CD4-positive, alpha-beta T cell treated with Interleukin-2 at 100 ng/mL for 4 hours (primary cell): ENCODE data around the gene VPS11.
"Not testable (repeated sequence)": the region's sequence is repeated elsewhere in the genome, so short reads cannot be mapped to it uniquely, and the experiment has no call there.

Source experiments
- DNase-seq: peaks from one replicate; pipeline ENCODE4 v3.0.0-alpha.2; 2020; ENCODE audit warnings: low spot score

Gene VPS11

GRCh38 chr11:119038884-119039283 is 28.7 kb upstream of the VPS11 start:
- no peak for DNase-seq

- DNase-seq = not testable (repeated sequence)
These were observed 28.1 kb upstream of the VPS11 start for GRCh38 chr11:119039471-119039870.

- DNase-seq = no peak
These were observed 25.6 kb upstream of the VPS11 start for GRCh38 chr11:119041821-119042514.

- no peak for DNase-seq
These were observed 24.7 kb upstream of the VPS11 start for GRCh38 chr11:119042927-119043326.

- DNase-seq = no peak
These were observed 22.9 kb upstream of the VPS11 start for GRCh38 chr11:119044708-119045107.

- no peak for DNase-seq
These were observed 21.1 kb upstream of the VPS11 start for GRCh38 chr11:119046489-119046888.

- DNase-seq = no peak
These were observed 20.4 kb upstream of the VPS11 start for GRCh38 chr11:119047205-119047604.

GRCh38 chr11:119048644-119049043 is 19.0 kb upstream of the VPS11 start:
- no peak for DNase-seq

- DNase-seq = no peak
These were observed 18.5 kb upstream of the VPS11 start for GRCh38 chr11:119049081-119049480.

GRCh38 chr11:119051440-119052162 is 16.0 kb upstream of the VPS11 start:
- DNase-seq = peak; percentile 35

GRCh38 chr11:119052163-119052814 is 15.3 kb upstream of the VPS11 start:
- no peak for DNase-seq

- no peak for DNase-seq
These were observed 13.2 kb upstream of the VPS11 start for GRCh38 chr11:119054418-119054817.

- no peak for DNase-seq
These were observed 11.7 kb upstream of the VPS11 start for GRCh38 chr11:119055901-119056300.

- peak; percentile 44 for DNase-seq
These were observed 11.1 kb upstream of the VPS11 start for GRCh38 chr11:119056421-119056999.

- peak; percentile 98 for DNase-seq
These were observed 10.4 kb upstream of the VPS11 start, which contains the start of gene HYOU1 for GRCh38 chr11:119057000-119057769. Gene HYOU1, minus strand, starts transcription at chr11:119057205. Its CDS starts 1,045 bp downstream, at chr11:119056160.

GRCh38 chr11:119059128-119059527 is 8.5 kb upstream of the VPS11 start:
- DNase-seq = not testable (repeated sequence)

GRCh38 chr11:119061256-119061655 is 6.4 kb upstream of the VPS11 start:
- DNase-seq = no peak

- no peak for DNase-seq
These were observed 4.8 kb upstream of the VPS11 start for GRCh38 chr11:119062779-119063178.

- DNase-seq = peak; percentile 61
These were observed 2.2 kb upstream of the VPS11 start for GRCh38 chr11:119065369-119065768.

- DNase-seq = no peak
These were observed 10.2 kb downstream of the VPS11 start for GRCh38 chr11:119077839-119078238.

GRCh38 chr11:119078675-119079420 is 11.2 kb downstream of the VPS11 start:
- no peak for DNase-seq
